Omental fat pad (tissue), 4 donors: ENCODE results near the gene CABLES2. TPM values are rescaled to one million over a fixed set of nuclear protein-coding genes. Genes with fewer than 3 reads are reported as not detected.

Experiments used
- ATAC-seq: fragments of 150-250 bp; one replicate; pipeline ENCODE4 v1.9.1; 2016; ENCODE audit warnings: mild to moderate bottlenecking, moderate library complexity; ENCODE audit not compliant: low FRiP score
- DNase-seq: peaks from one replicate; pipeline ENCODE4 v3.0.0-alpha.2; 2019; ENCODE audit warnings: low spot score
- total RNA-seq, 4 donors: library from RNA; depleted of rRNA; stranded (reverse); fragments of >200 nt; gene quantifications; one replicate each; pipeline ENCODE4 v1.1.0, GENCODE V29; 2016
- TF ChIP-seq, protein P1 (sequence below), 3 donors: fragments of 450-650 bp; IDR thresholded peaks; one replicate each; pipeline ENCODE4 v1.5.1; 2016 to 2017; ENCODE audit warnings: antibody characterized with exemption in 3 of 3, mild to moderate bottlenecking in 3 of 3, moderate library complexity in 2 of 3

CABLES2 gene
- total RNA-seq, 4 donors from 2014 or later, result 1.5 to 2.8 (median 2.5) TPM

GRCh38 chr20:62355878-62356588 lies 51.1 kb downstream of the CABLES2 start:
- TF ChIP-seq, protein P1, sequence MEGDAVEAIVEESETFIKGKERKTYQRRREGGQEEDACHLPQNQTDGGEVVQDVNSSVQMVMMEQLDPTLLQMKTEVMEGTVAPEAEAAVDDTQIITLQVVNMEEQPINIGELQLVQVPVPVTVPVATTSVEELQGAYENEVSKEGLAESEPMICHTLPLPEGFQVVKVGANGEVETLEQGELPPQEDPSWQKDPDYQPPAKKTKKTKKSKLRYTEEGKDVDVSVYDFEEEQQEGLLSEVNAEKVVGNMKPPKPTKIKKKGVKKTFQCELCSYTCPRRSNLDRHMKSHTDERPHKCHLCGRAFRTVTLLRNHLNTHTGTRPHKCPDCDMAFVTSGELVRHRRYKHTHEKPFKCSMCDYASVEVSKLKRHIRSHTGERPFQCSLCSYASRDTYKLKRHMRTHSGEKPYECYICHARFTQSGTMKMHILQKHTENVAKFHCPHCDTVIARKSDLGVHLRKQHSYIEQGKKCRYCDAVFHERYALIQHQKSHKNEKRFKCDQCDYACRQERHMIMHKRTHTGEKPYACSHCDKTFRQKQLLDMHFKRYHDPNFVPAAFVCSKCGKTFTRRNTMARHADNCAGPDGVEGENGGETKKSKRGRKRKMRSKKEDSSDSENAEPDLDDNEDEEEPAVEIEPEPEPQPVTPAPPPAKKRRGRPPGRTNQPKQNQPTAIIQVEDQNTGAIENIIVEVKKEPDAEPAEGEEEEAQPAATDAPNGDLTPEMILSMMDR (IDR thresholded peaks at IDR 0.05), result no peak
- no peak for DNase-seq
- ATAC-seq, result no peak

- no peak for DNase-seq
- peak; percentile 18 for ATAC-seq
Observed at GRCh38 chr20:62355516-62355877, 51.6 kb downstream of the CABLES2 start.

GRCh38 chr20:62354811-62355341 lies 52.2 kb downstream of the CABLES2 start:
- ATAC-seq, result no peak
- TF ChIP-seq, protein P1 (IDR thresholded peaks at IDR 0.05), result no peak
- no peak for DNase-seq

More at GRCh38 chr20:62355516-62355877, 51.6 kb downstream of the CABLES2 start:
- TF ChIP-seq, protein P1 (IDR thresholded peaks at IDR 0.05), result no peak

- TF ChIP-seq, protein P1 (IDR thresholded peaks at IDR 0.05), result no peak
- ATAC-seq (no peak), DNase-seq (no peak)
Observed at GRCh38 chr20:62354031-62354808, 52.9 kb downstream of the CABLES2 start.

GRCh38 chr20:62353289-62354030 lies 53.6 kb downstream of the CABLES2 start:
- TF ChIP-seq, protein P1 (IDR thresholded peaks at IDR 0.05), result no peak
- ATAC-seq (no peak), DNase-seq (no peak)

DNA sequence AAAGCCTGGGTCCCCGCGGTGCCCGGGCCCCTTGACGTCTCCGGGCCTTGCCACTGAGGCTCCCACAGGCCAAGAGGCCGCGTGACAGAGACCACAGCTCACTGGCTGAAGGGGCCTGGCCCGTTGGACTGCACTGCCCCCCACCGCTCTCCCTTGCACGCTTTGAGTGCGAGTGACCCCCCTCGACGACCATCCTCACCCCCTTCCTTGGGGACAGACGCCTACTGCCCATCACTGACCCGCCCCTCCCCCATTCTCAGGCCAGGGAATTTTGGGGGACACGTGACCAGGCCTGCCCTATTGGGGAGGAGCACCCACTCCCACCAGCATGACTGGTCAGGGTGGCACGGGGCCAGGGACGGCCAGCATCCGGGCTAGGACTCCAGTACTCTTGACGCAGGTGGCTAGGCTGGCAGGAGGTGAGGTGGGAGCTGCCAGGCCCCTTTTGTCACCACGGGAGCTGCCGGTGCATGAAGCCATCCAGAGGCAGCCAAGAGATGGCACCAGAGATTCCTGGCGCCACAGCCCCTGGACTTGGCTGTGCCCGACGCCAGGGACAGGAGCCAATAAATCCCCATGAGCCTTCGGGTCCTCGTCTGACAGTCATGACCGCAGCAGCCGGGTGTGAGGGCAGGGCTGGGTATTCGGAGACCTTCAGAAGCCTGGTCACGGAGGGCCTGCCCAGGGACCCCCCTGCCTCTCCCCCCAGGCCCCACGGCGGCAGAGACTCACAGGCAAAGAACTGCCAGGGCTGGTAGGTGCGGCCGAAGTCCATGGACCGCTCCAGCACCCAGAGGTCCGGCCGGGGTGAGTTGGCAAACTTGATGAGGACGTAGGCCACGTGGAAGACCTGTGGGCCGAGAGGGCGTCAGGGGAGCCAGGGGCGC lies 54.4 kb downstream of the CABLES2 start:
- TF ChIP-seq, protein P1 (IDR thresholded peaks at IDR 0.05), result no peak
- ATAC-seq (peak; percentile 38), DNase-seq (no peak)
